ENCODE data around the gene RPS10.
A peak's percentile ranks its signal among the peaks of the same experiment; 100 is the strongest.
"Not testable (repeated sequence)": the region's sequence is repeated elsewhere in the genome, so short reads cannot be mapped to it uniquely, and the experiment has no call there.

Gene RPS10

GRCh38 chr6:34391786-34392496, 33.9 kb downstream of the RPS10 start:
- peak; percentile 79 for DNase-seq

DNA sequence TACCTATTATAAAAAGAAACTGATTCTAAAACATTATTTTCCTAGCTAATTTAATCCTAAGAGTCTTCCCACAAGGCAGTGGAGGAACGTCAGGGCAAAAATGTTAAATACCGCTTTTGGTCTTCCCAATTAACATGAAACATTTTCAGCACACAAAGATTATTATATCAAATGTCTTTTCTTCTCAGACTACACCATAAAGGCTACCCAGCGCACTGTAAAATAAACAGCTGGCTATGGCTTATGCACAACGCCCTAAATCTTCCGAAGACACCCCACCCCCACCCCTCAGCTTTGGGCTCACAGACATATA, 34.4 kb downstream of the RPS10 start:
- DNase-seq: no peak

- peak; percentile 64 for DNase-seq
These were observed 35.1 kb downstream of the RPS10 start for GRCh38 chr6:34390531-34391472.

DNA sequence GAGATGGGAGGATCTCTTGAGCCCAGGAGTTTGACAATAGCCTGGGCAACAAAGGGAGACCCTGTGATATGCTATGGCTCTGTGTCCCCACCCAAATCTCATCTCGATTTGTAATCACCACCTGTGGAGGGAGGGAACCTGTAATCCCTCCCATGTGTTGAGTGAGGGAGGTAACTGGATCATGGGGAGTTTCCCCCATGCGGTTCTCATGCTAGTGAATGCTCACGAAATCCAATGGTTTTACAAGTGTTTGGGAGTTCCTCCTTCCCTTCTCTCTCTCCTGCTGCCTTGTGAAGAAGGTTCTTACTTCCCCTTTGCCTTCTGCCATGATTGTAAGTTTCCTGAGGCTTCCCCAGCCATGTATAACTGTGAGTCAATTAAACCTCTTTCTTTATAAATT, 36.8 kb downstream of the RPS10 start:
- DNase-seq: no peak

DNA sequence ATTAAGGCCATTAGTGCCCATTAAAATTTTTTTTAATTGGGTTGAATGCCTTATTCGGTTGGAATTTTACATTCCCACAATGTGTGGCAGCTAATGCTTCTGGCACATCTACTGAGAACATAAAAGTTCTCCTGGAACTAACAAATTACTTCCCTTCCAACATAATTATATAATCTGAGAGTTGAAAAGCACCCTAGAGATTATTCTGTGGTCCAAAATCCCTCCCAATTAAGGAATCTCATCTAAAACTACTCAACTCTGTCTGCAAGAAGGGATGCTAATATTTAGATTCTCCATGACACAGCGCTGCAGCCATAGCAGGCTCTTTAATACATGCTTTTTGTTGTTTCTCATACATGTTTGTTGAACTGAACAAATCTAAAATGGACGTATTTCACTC, 37.4 kb downstream of the RPS10 start:
- DNase-seq: no peak

DNA sequence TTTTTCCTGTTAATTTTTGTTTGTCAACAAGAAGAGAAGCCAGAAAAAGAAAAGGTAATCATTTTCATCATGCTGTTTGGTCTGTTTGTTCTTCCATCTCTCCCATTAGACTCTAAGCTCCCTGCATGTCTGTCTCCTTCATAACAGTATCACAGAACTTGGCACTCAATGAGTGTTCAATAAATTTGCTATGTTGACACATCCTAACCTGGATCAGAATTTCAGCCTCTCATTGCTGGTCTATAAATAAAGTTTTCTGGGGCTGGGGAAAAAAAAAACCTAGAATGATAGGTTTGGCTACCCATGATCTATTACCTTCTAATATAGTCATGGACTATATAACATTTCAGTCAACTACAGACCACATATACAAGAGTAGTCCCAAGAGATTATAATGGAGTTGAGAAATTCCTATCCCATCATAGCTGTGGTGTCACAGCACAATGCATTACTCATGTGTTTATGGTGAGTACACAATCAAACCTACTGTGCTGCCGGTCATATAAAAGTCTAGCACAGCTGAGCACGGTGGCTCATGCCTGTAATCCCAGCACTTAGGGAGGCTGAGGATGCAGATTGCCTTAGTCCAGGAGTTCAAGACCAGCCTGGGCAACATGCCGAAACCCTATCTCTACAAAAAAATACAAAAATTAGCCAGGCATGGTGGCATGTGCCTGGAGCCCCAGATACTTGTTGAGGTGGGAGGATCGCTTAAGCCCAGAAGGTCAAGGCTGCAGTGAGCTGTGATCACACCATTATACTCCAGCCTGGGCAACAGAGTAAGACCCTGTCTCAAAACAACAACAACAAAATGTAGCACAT, 39.3 kb downstream of the RPS10 start:
- DNase-seq: no peak

DNA sequence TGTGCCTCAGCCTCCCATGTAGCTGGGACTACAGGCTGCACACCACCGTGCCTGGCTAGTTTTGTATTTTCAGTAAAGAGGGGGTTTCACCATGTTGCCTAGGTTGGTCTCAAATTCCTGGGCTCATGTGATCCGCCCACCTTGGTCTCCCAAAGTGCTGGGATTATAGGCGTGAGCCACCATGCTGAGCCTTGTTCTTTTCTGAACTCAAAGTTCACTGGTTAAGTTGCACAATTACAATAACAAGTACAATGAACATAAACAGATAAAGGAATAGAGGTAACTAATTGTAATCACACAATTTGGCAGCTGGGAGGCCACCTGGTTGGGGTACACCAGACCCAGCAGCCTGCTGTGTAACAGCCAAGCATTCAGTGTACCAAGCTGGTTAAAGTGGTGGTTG, 40.1 kb downstream of the RPS10 start:
- no peak for DNase-seq

GRCh38 chr6:34384321-34385153, 41.3 kb downstream of the RPS10 start:
- DNase-seq: no peak

DNA sequence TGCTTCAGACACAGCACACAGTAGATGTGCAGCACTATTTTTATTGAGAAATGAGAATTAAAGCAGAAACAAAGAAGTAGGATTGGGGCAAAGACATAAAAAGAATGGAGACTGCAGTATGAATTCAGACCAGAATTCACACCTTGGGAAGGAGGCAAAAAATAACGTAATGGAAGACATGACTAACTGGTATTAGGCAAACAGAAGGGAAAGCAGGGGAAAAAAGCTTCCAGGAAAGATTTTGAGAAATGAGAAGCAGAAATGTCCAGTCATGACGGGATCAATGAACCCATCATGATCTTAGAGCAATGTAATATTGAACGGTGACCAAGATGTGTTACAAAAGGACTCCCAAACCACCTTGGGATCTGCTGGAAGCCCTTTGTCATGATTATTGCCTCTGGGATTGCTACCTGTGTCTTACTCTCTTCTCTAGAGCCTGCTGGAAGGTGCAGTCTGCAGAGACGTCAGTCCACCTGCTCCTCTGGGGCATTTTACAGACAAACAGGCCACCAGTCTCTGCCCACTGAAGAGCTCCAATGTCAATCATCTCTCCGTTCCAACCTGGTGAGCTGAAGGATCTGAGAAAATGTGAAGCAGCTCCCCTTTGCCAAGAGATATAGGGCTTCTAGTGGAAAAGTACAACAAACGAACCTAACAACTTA, 42.1 kb downstream of the RPS10 start:
- no peak for DNase-seq

- no peak for DNase-seq
These were observed 42.7 kb downstream of the RPS10 start for GRCh38 chr6:34383161-34383631.

GRCh38 chr6:34381081-34381480, 44.8 kb downstream of the RPS10 start:
- no peak for DNase-seq

- no peak for DNase-seq
These were observed 47.4 kb downstream of the RPS10 start for GRCh38 chr6:34378470-34378869.

DNA sequence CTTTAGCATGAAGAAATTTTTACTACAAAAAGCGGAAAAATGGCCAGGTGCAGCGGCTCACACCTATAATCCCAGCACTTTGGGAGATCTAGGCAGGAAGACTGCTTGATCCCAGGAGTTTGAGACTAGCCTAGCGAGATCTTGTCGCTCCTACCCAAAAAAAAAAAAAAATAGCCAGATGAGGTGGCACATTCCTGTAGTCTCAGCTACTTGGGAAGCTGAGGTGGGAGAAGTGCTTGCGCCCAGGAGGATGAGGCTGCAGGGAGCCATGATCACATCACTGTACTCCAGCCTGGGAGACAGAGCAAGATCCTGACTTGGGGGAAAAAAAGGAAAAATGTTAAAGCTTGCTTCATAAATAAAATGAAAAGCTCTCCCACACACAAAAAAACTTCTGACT, 47.9 kb downstream of the RPS10 start:
- DNase-seq: no peak

DNA sequence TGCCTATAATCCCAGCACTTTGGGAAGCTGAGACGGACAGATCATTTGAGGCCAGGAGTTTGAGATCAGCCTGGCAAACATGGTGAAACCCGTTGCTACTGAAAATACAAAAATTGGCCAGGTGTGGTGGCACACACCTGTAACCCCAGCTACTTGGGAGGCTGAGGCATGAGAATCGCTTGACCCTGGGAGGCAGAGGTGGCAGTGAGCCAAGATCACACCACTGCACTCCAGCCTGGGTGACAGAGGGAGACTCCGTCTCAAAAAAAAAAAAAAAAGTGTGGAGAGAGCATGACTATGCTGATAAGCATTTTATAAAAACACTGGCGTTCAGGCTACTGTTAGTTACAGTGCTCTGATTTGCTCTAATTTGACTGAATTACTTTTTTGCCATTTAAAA, 48.3 kb downstream of the RPS10 start:
- not testable (repeated sequence) for DNase-seq

GRCh38 chr6:34375833-34376232, 50.0 kb downstream of the RPS10 start:
- no peak for DNase-seq

DNA sequence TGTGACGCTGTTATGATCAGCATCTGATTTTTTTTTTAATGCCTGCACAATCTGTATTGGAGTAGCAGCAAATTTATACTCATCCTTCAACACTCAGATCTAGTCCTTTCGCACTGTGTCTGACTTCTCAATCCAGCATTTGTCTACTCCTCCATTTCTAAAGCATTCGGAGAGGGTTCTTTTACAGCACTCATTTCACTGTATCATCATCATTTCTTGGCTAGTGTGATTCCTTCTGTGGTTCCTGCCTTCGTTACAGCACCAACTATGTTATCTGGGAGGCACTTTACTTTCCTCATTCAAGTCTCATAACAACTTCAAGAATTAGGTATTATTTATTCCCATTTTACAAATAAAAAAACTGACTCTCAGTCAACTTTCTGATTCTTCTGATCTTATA, 51.4 kb downstream of the RPS10 start:
- DNase-seq: no peak

DNA sequence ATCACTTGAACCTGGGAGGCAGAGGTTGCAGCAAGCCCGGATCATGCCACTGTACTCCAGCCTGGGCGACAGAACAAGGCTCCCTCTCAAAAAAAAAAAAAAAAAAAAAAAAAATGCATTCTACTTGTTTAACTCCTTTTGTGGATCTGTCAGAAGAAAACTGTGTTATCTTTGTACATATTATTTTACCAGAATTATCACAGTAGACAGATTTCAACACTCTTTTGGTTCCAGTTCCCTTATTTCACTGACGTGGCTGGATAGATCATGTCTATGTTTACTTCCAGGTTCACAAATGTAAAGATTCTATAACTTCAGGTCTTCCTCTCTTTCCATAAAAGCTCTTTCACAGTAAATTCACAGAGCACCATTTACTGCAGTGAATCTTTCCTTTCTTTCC, 51.8 kb downstream of the RPS10 start:
- no peak for DNase-seq

DNA sequence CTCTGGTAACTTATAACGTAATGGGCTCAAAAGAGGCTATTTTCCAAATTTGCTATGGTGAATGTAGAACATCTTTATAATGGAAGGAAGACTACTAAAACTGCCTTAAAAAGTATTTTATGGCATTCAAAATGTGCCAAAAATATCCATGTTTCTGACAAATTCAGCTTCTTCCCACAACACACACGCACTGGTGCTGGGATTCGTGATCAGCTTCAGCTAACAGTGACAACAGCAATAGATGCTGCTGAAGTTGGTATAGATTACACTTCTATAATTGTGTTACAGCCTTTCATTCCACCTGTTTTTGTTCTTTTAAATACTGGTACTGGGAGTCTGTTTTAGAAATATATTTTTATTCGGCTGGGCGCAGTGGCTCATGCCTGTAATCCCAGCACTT, 52.4 kb downstream of the RPS10 start:
- no peak for DNase-seq

GRCh38 chr6:34371865-34372264, 54.0 kb downstream of the RPS10 start:
- DNase-seq: not testable (repeated sequence)

DNA sequence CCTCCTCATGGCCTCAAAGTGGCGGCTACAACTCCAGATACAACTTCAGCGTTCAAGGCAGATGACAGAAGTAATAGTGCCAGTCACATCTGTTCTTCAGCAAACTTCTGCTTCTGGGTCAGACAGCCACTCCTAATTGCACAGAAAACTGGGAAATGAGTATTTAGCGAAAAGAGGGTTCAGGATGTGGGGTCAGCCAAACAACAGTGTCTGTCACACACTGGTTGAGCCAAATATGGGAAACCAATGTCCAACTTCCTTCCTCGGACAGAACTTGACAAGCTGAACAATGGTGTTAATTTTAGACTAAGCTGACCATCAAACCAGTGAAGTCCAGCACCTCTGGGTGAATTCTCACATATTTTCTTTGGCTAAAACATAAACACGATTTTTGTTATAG, 55.5 kb downstream of the RPS10 start:
- no peak for DNase-seq

GRCh38 chr6:34369385-34369784, 56.5 kb downstream of the RPS10 start:
- no peak for DNase-seq

All from NCI-H510A treated with DMSO at 0.1 percent for 48 hours (cell line).